A172 (cell line): Measurements from ENCODE around the gene MSH2. TPM values are rescaled to one million over a fixed set of nuclear protein-coding genes. Genes with fewer than 3 reads are reported as not detected.
"Not testable (repeated sequence)": the region's sequence is repeated elsewhere in the genome, so short reads cannot be mapped to it uniquely, and the experiment has no call there.

ENCODE experiments used
- DNase-seq: peaks from one replicate; pipeline ENCODE4 v3.0.0-alpha.2; 2015; ENCODE audit warnings: low spot score
- total RNA-seq: library from RNA; depleted of rRNA; stranded (reverse); fragments of >200 nt; shearing (Covaris generic); gene quantifications from 2 replicates; pipeline ENCODE4 v1.2.3, GENCODE V29; 2014

The MSH2 gene
- total RNA-seq, 1 experiment from 2014 or later = 115 TPM

DNA sequence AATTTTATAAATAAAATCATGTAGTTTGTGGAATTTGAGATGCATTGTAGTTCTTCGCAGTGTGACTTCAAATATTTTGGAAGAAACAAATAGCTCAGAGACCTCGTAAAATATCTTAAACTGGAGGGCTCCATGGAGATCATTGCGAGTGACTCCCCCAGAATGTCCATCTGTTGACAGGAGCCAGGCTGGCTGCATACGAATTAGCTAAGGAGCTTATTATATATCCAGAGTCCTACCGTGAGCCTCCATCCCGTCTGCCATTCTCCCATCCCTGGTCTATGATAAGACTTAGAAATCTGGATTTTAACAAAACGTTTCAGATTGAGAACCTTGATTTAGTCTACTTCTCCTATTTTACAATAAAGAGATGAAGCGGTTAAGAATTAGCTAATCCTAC, 80.2 kb downstream of the MSH2 start:
- no peak for DNase-seq

DNA sequence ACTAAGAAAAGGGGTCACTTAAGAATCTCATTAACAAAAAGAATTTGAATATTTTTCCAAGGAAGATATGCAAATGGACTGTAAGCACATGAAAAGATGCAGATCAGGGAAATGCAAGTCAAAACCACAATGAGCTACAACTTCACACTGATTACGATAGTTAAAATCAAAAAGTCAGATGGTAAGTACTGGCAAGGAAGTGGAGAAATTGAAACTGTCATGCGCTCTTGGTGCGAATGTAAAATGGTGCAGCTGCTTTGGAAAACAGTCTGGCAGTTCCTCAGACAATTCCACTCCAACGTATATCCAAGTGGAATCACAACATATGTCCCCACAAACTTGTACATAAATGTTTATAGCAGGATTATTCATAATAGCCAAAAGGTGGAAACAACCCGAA, 81.4 kb downstream of the MSH2 start:
- no peak for DNase-seq

DNA sequence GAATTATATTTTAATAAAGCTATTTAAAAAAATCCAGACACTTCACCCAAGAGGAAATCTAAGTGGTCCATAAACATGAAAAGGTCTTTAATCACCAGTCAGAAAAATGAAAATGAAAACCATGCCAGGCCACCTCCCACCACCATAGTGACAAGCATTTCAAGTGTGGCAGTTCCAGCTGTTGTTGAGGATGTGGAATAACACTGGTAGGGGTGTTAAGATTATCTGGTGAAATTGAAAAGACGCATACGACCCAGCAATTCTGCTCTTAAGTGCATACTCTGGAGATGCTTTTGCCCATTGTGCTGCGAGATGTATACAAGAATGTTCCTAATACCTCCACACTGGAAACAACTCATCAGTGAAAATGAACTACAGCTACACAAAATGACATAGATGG, 82.2 kb downstream of the MSH2 start:
- no peak for DNase-seq

DNA sequence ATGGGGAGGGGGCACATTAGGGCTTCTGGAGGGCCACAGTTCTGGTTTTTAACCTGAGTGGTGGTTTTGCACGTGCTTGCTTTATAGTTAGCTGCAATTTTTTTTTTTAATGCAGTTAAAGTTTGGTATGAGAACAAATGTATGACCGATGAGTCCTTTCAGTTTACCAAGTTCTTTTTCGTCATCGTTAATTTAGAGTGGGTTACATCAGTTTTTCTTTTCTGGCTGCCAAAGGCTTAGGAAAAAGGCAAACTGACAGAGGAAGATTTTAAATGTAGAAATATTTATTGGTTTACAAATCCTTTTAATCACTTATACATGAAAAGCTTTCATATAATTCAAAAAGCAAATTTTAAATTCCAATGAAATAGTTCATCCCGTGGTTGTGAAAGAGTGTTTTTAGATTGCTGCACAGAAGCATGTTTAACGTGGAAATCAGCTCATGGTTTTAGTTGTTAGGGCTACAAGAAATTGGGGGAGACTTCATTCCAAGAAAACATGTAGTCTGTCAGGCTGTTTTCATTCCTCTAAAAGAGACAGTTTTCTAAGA, 82.9 kb downstream of the MSH2 start:
- DNase-seq = no peak

DNA sequence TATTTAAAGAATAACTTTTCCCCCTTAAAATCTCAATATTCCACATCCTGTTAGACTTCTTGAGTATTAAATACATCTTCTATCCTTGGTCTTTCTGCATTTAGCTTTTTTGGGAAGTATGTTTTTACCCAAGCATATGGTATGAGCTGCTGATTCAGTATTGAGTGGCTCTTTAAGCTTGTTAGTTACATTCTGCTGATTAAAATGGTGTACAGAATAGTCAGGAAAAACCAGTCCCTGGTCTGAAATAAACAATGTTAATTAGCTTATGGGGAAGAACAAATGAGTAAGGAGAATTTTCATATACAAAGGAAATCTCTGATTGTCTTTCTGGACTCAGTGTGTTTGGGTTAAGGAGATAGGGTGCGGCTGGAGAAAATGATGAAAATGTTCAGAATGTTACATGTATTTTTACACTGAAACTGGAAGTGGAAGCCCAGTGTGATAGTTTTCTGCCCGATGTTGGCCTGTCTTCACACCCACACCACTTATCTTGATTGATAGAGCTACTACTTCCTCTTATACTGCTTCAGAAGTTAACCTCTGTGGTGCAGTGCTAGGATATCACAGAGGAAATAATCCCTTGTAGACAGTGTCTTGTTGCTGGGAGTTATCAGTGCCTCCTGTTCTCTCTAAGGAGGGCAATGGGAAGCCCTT, 84.0 kb downstream of the MSH2 start:
- no peak for DNase-seq

DNA sequence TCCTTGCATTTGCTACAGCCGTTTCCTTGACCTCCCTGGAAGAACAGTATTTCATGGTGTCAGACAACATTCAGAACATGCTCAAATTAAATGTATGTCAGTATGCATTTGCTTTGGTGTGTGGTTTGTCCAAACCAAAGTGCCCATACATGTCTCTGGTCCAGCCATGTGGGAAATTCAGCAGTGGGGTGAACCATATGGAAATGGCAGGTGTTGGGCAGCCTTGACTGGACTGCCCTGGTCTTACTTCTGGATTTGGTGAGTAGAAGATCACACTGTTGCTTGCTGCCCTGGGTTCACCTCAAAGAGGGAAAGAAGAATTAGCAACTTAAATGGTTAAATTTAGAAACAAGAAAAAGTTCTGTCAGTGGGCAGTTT, 84.5 kb downstream of the MSH2 start:
- DNase-seq = no peak

DNA sequence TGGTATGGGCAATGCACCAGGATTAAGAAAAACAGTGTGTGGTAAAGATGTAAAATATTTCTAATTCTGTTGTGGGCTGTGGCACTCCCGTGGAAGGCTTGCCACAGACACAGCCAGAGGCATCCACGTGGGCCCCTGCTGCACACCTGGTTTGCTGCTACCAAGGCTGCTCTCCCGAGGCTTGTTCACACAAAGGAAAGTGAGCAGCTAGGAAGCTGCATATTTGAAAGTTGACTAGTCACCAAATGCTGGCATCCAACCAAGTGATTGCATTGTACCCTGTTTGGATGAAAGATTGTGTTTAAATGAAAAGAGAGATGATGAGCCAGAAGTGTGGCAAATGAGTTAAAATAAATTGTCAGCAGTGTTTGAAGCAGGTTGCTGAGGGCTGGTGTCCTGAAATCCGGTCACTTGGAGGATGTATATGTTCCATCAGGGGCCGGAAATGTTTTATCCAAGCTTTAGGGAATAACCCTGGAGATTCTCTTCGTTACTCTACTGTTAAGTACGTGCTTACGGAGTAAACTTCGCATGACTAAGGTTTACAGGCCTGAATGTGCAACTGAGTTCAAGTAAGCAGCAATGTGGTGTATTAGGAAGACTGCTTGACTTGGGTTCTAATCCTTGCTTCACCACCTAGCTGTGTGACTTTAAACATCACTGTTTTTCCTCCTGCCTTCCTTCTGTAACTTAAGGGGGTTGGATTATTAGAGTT, 86.1 kb downstream of the MSH2 start:
- peak; percentile 97 for DNase-seq

DNA sequence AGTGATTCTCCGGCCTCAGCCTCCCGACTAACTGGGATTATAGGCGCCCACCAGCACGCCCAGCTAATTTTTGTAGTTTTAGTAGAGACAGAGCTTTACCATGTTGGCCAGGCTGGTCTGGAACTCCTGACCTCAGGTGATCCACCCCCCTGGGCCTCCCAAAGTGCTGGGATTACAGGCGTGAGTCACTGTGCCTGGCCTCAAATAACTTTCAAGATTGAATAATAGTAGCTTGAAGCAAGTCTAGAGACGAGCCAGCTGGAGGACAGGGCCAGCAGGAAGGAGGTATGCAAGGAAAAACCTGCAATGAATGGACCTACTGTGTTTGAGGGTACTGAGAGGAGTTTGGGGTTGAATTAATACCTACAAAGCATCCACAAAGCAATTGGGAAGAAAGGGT, 87.5 kb downstream of the MSH2 start:
- no peak for DNase-seq

DNA sequence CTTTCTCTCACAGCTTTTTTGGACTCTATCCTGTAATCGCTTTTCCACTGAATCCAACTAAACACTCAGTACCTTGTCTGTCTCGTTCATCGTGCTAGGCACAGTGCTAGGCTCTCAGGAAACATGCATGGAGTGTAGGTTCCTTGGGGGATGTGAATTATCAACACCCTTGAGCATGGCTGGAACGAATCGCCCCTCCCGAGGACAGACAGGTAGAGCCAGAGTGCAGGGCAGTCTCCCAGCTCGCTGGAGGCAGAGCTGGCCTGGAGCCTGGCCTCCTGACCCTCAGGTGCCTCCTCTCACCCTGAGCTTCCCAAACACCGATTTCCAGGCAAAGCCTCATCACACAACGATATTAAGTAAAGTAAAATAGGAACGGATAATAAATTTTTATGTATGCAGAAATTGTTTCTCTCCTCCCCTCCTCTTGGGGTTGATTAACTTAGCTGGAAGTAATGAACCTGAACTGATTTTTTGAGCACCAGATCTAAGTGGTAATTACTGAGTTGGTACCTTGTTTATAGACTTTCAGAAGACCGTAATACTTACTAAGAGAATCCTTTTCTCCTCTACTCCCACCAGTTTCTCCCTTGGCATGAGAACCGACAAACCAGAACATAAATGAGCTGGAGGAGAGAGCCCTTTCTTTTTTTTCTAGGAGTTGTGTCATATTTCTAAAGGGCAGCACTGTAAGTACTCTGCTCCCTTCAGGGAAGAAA, 90.5 kb downstream of the MSH2 start:
- DNase-seq = no peak

DNA sequence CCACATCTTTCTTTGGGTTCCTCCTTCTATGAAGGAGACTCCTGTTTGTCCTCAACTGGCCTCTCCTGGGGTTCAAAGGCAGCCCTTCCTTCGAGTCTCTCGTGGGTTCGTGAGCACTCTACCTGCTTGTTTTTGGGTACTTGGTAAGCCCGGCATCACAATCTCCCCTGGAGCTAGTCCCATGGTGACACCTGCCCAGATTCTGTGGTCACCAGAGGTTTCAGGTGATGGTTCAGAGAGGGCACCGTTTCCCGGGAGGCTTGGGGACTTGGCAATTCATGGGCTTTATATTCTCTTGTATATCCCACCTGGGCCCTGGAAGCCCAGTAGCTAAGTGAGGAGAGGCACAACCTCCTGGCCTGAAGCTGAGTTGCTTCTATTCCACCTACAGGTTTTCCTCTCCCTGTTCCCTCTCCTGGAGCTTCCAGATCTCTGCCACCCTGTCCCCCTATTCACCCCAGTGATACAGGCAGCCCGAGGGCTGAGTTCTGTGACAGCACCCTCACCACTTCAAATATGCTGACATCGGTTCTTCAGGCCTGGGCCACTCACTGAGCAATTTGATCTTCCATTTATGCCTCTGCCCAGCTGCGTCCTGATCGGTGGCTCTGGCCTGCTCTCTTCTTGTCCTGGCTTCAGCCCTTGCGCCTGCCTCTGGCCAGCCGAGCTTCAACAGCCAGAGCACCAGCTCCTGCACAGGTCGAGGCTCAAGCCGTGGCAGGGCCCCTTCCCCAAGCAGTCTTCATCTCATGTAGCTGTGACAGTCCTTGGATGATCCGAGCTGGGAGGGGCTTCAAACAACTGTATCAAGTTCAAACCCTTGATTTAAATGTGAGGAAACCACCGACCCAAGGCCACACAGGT, 91.5 kb downstream of the MSH2 start:
- no peak for DNase-seq

DNA sequence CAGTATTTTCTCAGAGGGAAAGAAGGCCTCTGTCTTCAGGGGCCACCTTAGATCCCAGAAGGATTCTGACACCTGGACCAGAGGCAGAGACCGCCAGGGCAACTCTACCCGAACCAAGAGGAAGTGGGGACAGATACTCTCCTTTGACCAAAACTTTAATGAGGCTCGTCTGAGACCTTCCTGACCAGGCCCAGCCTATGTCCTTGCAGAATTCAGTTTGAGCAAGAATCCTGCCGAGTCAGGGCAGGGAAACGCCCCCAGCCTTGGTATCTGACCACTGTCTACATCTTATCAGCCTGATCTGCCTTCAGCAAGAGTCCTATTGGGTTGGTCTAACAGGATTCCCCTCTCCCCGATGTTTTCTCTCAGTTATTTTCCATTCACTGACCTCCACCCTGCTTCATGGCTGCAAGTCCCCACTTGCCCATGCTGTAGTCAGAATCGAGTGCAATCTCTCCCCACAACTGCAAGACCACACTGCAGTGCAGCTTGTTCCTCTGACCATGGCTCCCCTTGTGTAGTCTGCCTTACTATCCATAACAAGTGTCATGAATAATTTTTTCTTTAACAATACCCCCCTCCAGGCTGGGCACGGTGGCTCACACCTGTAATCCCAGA, 95.0 kb downstream of the MSH2 start:
- DNase-seq = no peak

DNA sequence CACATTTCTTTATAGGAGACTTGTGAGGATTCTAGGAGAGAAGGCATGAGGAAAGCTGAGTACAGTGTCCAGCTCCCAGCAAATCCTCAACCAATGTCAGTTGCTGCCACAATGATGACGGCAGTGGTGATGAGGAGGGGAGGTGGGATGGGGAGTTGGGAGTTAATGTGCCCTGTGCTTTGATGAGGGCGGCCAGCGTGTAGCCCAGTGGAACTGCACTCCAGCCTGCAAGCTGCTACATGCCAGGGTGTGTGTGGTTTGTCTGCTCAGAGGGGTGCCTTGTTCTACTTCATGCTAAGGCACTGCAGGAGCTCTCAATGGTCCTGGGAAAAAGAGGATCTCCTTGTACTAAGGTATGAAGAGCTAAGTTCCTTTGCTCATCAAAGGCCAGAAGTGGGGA, 96.1 kb downstream of the MSH2 start:
- no peak for DNase-seq

DNA sequence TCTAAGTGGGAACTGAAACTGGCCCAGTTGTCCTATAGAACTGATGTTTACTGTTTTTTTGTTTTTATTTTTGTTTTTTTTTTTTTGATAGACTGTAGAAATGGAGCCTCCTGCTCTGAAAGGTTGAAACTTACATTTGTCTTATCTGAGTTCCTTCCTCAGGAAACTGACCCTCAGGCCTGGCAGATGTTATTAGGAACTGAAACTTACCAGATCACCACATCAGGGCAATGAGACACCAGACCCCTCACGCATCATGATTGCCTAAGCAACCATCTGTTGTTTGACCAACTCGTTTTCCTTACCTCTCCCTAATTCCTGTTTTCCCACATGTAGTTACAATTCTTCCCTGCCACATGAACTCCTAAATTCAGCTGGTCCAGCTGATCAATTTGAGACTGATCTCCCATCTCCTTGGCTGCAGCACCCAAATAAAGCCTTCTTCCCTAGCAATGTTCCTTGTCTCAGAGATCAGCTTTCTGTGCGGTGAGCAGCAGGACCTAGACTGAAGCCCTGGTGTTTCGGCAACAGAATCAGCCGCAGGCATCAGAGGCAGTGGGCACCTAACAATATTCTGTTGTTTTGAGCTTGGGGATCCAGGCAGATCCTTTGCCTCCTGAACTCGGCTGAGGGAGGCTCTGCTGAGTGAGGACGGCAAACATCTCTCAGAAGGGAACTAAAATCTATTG, 96.8 kb downstream of the MSH2 start:
- DNase-seq = no peak

DNA sequence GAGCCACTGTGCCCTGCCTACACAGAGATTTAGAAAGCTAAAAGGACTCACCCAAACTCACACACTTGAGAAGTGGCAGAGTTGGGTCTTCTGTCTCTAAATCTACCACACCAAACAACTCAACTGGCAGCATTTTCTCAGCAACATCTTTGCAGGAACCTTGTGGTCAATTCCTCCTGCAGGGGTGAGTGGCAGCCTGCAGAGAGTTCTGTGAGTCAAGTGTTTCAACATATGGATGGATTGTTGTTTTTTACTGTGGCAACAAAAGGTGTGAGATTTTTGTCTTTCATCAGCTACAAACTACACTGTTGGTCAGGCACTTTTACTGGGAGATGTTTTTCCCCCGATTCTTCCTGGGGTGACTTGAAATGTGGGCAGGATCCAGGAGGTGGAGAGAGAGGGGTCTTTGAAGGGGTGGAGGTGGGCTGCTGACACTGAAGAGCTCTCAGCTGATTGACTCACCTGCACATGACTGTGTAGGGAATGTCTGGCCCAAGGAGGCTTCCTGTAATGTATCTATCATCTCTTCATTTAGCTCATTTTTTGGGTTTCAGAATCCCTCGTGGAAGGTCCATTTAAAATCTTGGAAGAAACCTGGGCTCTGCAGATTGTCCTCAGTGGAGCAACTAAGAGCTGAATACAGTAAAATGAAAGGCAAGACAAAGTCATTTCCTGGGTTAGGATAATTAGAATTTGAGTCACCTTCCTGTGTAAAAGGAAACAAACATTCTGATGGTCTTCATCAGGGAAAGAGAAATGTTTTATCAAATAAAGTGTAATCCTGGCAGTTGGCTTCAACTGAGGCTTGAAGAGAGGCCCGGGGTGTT, 98.6 kb downstream of the MSH2 start:
- DNase-seq = peak; percentile 80

DNA sequence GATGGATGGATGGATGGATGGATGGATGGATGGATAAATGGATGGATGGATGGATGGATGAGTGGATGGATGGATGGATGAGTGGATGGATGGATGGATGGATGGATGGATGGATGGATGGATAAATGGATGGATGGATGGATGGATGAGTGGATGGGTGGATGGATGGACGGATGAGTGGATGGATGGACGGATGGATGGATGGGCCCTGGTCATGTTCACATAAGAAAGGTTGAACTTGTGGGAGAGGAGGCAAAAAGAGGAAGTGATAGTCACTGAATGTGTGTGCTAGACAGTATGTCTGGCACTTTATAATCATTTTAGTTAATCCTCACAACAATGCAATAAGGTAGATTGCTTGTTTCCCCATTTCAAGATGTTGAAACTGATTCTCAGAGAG, 99.5 kb downstream of the MSH2 start:
- DNase-seq = not testable (repeated sequence)

DNA sequence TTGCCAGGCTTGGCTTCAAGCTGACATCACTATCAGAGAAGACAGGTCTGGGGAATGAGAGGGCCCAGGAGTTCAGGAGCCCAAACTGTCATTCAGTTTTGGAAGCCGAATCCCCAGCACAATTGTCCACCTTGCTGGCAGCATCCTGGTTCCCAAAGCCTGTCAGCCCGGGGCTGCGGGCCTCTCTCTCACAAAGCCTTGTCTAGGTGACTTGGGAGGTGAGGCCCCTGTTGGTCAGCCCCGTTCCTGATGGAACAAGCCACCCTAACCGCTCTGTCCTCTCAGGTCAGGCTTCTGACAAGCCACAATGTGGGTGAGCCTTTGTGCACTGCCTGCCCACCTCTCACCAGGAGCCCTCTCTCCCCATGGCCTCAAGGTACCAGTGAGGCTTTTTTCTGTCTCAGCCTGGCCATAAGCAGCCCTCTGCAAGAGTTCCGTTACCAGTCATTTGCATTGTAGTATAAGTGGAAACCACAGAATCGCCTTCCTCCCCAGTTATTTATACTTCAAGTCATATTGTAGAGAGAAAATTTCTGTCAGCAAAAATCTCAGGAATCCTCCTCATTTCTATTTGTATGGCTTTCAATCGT, 100.6 kb downstream of the MSH2 start:
- no peak for DNase-seq

DNA sequence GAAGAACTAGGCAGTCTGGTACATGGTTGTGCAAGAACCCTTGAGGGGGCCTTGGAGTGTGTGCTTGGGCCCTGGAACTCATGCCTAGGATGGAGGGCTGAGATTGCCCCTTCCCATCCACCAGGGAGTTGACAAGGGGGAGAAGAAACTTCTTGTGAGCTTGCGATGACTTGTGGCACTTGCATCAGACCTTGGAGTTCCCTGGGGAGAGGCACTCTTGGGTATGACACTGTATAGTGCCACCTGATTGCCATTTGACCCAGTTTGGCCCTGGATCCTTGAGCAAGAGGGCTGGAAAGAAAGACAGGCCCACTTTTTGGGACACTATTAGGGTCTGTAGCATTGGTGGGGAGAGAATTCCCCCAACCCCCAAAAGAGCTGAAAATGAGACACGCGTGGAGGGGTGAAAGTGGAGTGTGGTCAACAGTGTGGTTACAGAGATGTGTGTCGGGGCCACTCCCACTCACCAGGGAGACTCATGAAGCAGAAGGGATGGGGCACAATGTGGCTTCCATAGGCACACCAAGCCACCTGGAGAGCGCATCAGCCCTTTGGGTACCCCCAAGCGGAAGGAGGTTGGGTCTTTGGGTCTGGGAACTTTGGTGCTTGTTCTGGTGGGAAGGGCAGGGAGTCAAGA, 101.3 kb downstream of the MSH2 start:
- no peak for DNase-seq

DNA sequence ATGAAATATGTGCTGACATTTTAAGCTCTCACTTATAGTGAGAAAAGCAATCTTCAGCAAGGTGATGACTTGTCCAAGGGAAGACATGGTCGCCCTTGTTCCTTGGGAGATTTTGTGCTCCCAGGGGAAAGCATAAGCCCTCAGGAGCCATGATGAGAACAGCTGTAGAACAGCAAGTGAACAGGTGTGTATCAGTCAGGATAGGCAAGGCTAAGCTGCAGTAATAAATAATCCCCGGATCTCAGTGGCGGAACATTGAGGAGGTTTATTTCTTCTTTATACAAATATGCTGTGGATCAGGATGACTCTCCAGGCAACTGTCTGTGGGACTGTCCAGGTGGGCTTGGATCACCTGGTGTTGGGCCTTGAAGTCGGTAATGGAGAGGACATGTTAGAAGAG, 103.1 kb downstream of the MSH2 start:
- no peak for DNase-seq

DNA sequence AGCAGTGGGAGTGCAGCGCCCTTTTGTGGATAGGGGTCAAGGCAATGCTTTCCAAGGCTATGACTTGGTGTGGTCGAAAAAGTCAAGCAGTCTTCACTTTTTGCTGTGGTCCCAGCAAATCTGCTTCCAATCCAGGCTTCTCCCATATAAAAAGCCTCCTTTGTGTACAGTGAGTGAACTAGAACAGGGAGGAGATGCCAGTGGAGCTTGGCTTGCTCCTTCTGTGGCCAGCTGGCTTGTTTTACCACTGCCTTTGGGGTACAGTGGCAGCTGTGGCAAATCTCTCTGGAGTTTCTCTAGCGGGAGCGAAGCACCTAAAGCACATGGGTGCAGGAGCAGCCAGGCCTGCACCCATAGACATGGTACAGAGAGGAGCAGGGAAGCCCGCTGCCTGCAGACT, 103.5 kb downstream of the MSH2 start:
- DNase-seq = no peak
